GM12878 (cell line): ENCODE results near the gene THEM4. TPM values are rescaled to one million over a fixed set of nuclear protein-coding genes. Genes with fewer than 3 reads are reported as not detected.

ENCODE experiments used
- ATAC-seq: fragments of 200-7000 bp; cut with Tn5 transposase; 3 replicates; pipeline ENCODE4 v1.9.1; 2020; ENCODE audit warnings: mild to moderate bottlenecking, moderate library complexity
- BruUV-seq: library from RNA; stranded (reverse); fragments of 400-500 nt; replicated peaks from 2 replicates; lab custom pipeline; 2021; lab: Mats Ljungman, UMichigan
- CTCF ChIA-PET: fragments of 300-600 bp; sonication (Branson Sonifier 250); formaldehyde crosslinking; extraction: SDS; loops from one replicate; lab custom pipeline; 2021; ENCODE audit warnings: inconsistent platforms; lab: Yijun Ruan, JAX
- POLR2A ChIA-PET: fragments of 350-600 bp; formaldehyde crosslinking; extraction: SDS; loops from one replicate; lab custom pipeline; 2021; ENCODE audit warnings: inconsistent platforms; lab: Charles Lee
- RAD21 ChIA-PET: fragments of 300-600 bp; sonication (Branson Sonifier 250); formaldehyde crosslinking; loops from one replicate; lab custom pipeline; 2023; ENCODE audit warnings: antibody characterized with exemption; ENCODE audit not compliant: unreplicated experiment; lab: Charles Lee
- SMC1A ChIA-PET: fragments of 300-600 bp; sonication (Branson Sonifier 250); formaldehyde crosslinking; loops from one replicate; lab custom pipeline; 2023; ENCODE audit not compliant: unreplicated experiment, uncharacterized antibody; lab: Charles Lee
- DNase-seq: peaks from one replicate; pipeline ENCODE4 v3.0.0-alpha.2; 2011; ENCODE audit warnings: low read depth, low spot score
- FAIRE-seq: peaks from 3 replicates; lab custom pipeline; 2011; peaks lifted over from hg19 to GRCh38; lab: Jason Lieb, UNC
- H2AFZ ChIP-seq: 2 replicates; pipeline ENCODE4 v1.6.0; 2011; ENCODE audit warnings: low read depth, low read length, control low read depth; ENCODE audit not compliant: control insufficient read depth
- H3K27ac ChIP-seq: 2 replicates; pipeline ENCODE4 v1.5.1; 2011; ENCODE audit warnings: control low read depth; ENCODE audit not compliant: control insufficient read depth, insufficient read depth
- H3K27me3 ChIP-seq, 2 experiments: replicated peaks in 1 of 2; 2 replicates each; pipeline versions ENCODE4 v1.6.0 to v1.6.1; 2011; ENCODE audit warnings: low read length in 1 of 2; ENCODE audit not compliant: control insufficient read depth in 2 of 2, insufficient read depth in 2 of 2
- H3K36me3 ChIP-seq, 2 experiments: 2 replicates each; pipeline ENCODE4 v1.5.1; 2011; ENCODE audit warnings: low read length in 1 of 2; ENCODE audit not compliant: control insufficient read depth in 2 of 2, insufficient read depth in 2 of 2
- H3K4me1 ChIP-seq: 2 replicates; pipeline ENCODE4 v1.6.1; 2011; ENCODE audit warnings: mild to moderate bottlenecking, low read length, moderate library complexity, mixed read lengths; ENCODE audit not compliant: control insufficient read depth, insufficient read depth
- H3K4me2 ChIP-seq: 2 replicates; pipeline ENCODE4 v1.6.0; 2011; ENCODE audit warnings: control low read depth; ENCODE audit not compliant: control insufficient read depth, insufficient read depth
- H3K4me3 ChIP-seq: fragments of 200-600 bp; sonication (generic); 2 replicates; pipeline ENCODE4 v1.5.1; 2016
- H3K79me2 ChIP-seq: 2 replicates; pipeline ENCODE4 v1.6.0; 2011; ENCODE audit warnings: low read length; ENCODE audit not compliant: control insufficient read depth, insufficient read depth
- H3K9ac ChIP-seq: 2 replicates; pipeline ENCODE4 v1.8.0; 2011; ENCODE audit warnings: low read length, control low read depth, mixed read lengths; ENCODE audit not compliant: control insufficient read depth, insufficient read depth
- H3K9me3 ChIP-seq: replicated peaks from 3 replicates; pipeline ENCODE4 v1.5.1; 2011; ENCODE audit warnings: mild to moderate bottlenecking, low read length; ENCODE audit not compliant: control insufficient read depth, insufficient read depth
- H4K20me1 ChIP-seq: 2 replicates; pipeline ENCODE4 v1.6.0; 2011; ENCODE audit not compliant: control insufficient read depth, insufficient read depth
- E2F8 ChIP-seq: fragments of 450-650 bp; IDR thresholded peaks from 2 replicates; pipeline ENCODE4 v1.6.1; 2018; ENCODE audit warnings: mild to moderate bottlenecking, low read depth, moderate library complexity; ENCODE audit not compliant: partially characterized antibody
- ETV6 ChIP-seq, 2 experiments: fragments of 450-650 bp in 1 of 2; IDR thresholded peaks in 1 of 2; conservative IDR thresholded peaks in 1 of 2; 2 replicates each; pipeline ENCODE4 v1.6.1; 2014; ENCODE audit warnings: antibody characterized with exemption in 1 of 2, borderline replicate concordance in 1 of 2, low read depth in 1 of 2, mild to moderate bottlenecking in 1 of 2, moderate library complexity in 1 of 2
- IRF4 ChIP-seq: IDR thresholded peaks from 2 replicates; pipeline ENCODE4 v1.6.1; 2011; ENCODE audit warnings: low read depth, low read length
- LARP7 ChIP-seq: fragments of 450-650 bp; IDR thresholded peaks from 2 replicates; pipeline ENCODE4 v1.6.1; 2017; ENCODE audit warnings: mild to moderate bottlenecking
- MEF2A ChIP-seq: IDR thresholded peaks from 2 replicates; pipeline ENCODE4 v1.6.1; 2011; ENCODE audit warnings: low read depth, mild to moderate bottlenecking, low read length, moderate library complexity; ENCODE audit not compliant: insufficient read depth
- MTA3 ChIP-seq: IDR thresholded peaks from 2 replicates; pipeline ENCODE4 v1.6.1; 2012; ENCODE audit warnings: low read length, inconsistent platforms, borderline replicate concordance
- PML ChIP-seq: IDR thresholded peaks from 2 replicates; pipeline ENCODE4 v1.6.1; 2012; ENCODE audit warnings: low read length, inconsistent platforms
- RELA ChIP-seq: fragments of 450-650 bp; IDR thresholded peaks from 2 replicates; pipeline ENCODE4 v1.8.0; 2014; ENCODE audit warnings: borderline replicate concordance; ENCODE audit not compliant: partially characterized antibody
- REST ChIP-seq: IDR thresholded peaks from 2 replicates; pipeline ENCODE4 v1.6.1; 2012; ENCODE audit warnings: mild to moderate bottlenecking, low read depth, low read length
- SMAD1 ChIP-seq: fragments of 450-650 bp; IDR thresholded peaks from 2 replicates; pipeline ENCODE4 v1.6.1; 2018; ENCODE audit warnings: mild to moderate bottlenecking, low read depth; ENCODE audit not compliant: partially characterized antibody
- SREBF2 ChIP-seq: IDR thresholded peaks from 2 replicates; pipeline ENCODE4 v1.6.1; 2012; ENCODE audit warnings: mild to moderate bottlenecking, low read length
- STAT3 ChIP-seq: IDR thresholded peaks from 2 replicates; pipeline ENCODE4 v1.6.1; 2011; ENCODE audit warnings: low read depth, low read length, improper control_type of control experiment
- TCF3 ChIP-seq: IDR thresholded peaks from 2 replicates; pipeline ENCODE4 v1.6.1; 2012; ENCODE audit warnings: low read depth, mild to moderate bottlenecking, low read length, borderline replicate concordance; ENCODE audit not compliant: insufficient read depth
- WRNIP1 ChIP-seq: IDR thresholded peaks from 2 replicates; pipeline ENCODE4 v1.6.1; 2011; ENCODE audit warnings: low read depth, low read length, improper control_type of control experiment, borderline replicate concordance
- WGBS: methylation state at CpG from one replicate; pipeline ENCODE4 v1.1.6; 2016; ENCODE audit warnings: low lambda C conversion rate; ENCODE audit not compliant: insufficient replicate concordance, insufficient coverage; ENCODE audit errors: missing lambda C conversion rate; 5-methylcytosine and 5-hydroxymethylcytosine counted together
- in situ Hi-C: fragments of 300-500 bp; cut with MboI; formaldehyde crosslinking; loops from 9 replicates; pipeline ENCODE4 v1.14.3; 2018; ENCODE audit warnings: mixed read lengths
- intact Hi-C: fragments of 100-400 bp; cut with micrococcal nuclease; formaldehyde crosslinking; loops from one replicate; pipeline ENCODE4 v1.14.2; 2022; ENCODE audit not compliant: unreplicated experiment
- polyA plus RNA-seq, 11 experiments: library from polyadenylated mRNA; depleted of rRNA in 4 of 11; unstranded in 6 of 11; stranded (reverse) in 5 of 11; fragments of >200 nt; fragmentation: Nextera tagmentation in 4 of 11; fragmentation: Illumina TruSeq in 1 of 11; extraction: Ambion mirVana in 4 of 11; extraction: Trizol in 1 of 11; gene quantifications; 1 replicate in 1 of 11; 2 replicates in 10 of 11; pipeline versions ENCODE4 v1.2.1 to v1.2.3, GENCODE V29; 2011 to 2016; ENCODE audit warnings: inconsistent platforms in 2 of 11, missing spikeins in 2 of 11, low read depth in 1 of 11
- total RNA-seq, 4 experiments: library from RNA; depleted of rRNA in 3 of 4; stranded (reverse); fragments of >200 nt in 3 of 4; fragmentation: Illumina TruSeq in 1 of 4; extraction: Trizol in 1 of 4; gene quantifications; 2 replicates each; pipeline versions ENCODE4 v1.2.1 to v1.2.3, GENCODE V29; 2013 to 2021
- TF ChIP-seq, protein P1 (sequence below): IDR thresholded peaks from 2 replicates; pipeline ENCODE4 v1.6.1; 2012; ENCODE audit warnings: low read depth, low read length, improper control_type of control experiment

The THEM4 gene
- total and polyA plus RNA-seq, 10 of the 15 experiments (the other 5 are each of a cell fraction or from before 2014, with no cell fraction given), result 3.4 to 30.8 (median 17.9) TPM

DNA sequence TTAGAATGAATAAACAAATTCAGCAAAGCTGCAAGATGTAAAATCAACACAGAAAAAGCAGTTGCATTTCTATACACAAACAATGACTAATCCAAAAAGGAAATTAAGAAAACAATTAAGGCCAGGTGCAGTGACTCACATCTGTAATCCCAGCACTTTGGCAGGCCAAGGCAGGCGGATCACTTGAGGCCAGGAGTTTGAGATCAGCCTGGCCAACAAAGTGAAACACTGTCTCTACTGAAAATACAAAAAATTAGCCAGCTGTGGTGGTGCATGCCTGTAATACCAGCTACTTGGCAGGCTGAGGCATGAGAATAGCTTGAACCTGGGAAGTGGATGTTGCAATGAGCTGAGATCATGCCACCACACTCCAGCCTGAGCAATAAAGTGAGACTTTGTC is 22.3 kb downstream of the THEM4 start:
- Histone ChIP-seq H3K4me1 (no peaks in the 10 kb centered on the region), H2AFZ (no peak overlapping the region), H3K9ac (no peak overlapping the region), H3K4me2 (no peak overlapping the region), H3K27ac (no peak overlapping the region), H4K20me1 (no peaks in the 10 kb centered on the region), H3K27me3 (no peaks in the 10 kb centered on the region), H3K4me3 (no peak overlapping the region), H3K36me3 (0 out of 4 replicates have a peak, but pooled peaks cover 0 to 4% of the 10 kb centered on the region in 2 experiments), H3K79me2 (no peaks in the 10 kb centered on the region), H3K9me3 (no peaks in the 10 kb centered on the region)
- RAD21 ChIA-PET, result no interaction called here
- TF ChIP-seq LARP7 (no peak), MEF2A (no peak), IRF4 (no peak), SMAD1 (no peak), MTA3 (no peak), WRNIP1 (no peak), ETV6 (conservative IDR thresholded peaks at IDR 0.05 in 1 of 2, IDR thresholded peaks at IDR 0.05 in 1 of 2; ENCODE audit: borderline replicate concordance in 1 of 2, low read depth in 1 of 2) (no peak), REST (no peak), STAT3 (no peak), RELA (no peak), TCF3 (no peak), PML (no peak), SREBF2 (no peak), E2F8 (no peak)
- TF ChIP-seq, protein P1, sequence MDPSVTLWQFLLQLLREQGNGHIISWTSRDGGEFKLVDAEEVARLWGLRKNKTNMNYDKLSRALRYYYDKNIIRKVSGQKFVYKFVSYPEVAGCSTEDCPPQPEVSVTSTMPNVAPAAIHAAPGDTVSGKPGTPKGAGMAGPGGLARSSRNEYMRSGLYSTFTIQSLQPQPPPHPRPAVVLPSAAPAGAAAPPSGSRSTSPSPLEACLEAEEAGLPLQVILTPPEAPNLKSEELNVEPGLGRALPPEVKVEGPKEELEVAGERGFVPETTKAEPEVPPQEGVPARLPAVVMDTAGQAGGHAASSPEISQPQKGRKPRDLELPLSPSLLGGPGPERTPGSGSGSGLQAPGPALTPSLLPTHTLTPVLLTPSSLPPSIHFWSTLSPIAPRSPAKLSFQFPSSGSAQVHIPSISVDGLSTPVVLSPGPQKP, result no peak
- in situ Hi-C loops (loop anchor here (5.0 kb wide), 1 partner anchor 110 kb away; no protein-coding TSS in a partner anchor), intact Hi-C loops (no loop called here)
- WGBS, result 100% methylated on average over 1 of the region's 1 CpG
- BruUV-seq, result no TSS peak
- SMC1A ChIA-PET, result interaction anchor here (0.9 to 5.2 kb wide), 2 partner anchors 8 to 113 kb away, joined by 3 to 47 read pairs; no protein-coding TSS in a partner anchor
- CTCF ChIA-PET, result interaction anchor here (1.0 to 3.6 kb wide), 6 partner anchors 16 to 114 kb away, joined by 3 to 34 read pairs (median 3); no protein-coding TSS in a partner anchor
- FAIRE-seq (no peak), ATAC-seq (no peak), DNase-seq (no peak)
- POLR2A ChIA-PET, result interaction anchor here (0.6 kb wide), 1 partner anchor 403 kb away, joined by 3 read pairs; no protein-coding TSS in a partner anchor
